Glomerular visceral epithelial cell (primary cell): ENCODE data around the gene ARHGAP26.

Source experiments
- DNase-seq: peaks from one replicate; pipeline ENCODE4 v3.0.0-alpha.2; 2016; ENCODE audit errors: extremely low spot score

The ARHGAP26 gene

DNA sequence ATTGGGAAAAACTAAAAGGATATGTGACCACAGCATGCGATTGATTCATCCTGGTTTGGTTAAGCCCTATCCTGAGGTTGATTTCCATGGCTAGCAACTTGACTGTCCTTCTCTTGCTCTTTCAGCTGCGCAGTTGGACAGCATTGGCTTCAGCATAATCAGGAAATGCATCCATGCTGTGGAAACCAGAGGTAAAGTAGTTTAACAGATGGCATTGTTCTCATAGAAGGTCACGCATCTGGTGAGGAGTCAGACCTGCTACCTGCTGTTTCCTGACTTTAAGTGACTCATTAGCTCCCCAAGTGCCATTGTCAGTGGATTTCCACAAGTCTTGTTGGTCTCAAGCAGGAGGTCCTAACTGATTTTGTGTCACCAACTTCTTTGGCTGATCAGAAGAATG, 266.9 kb downstream of the ARHGAP26 start:
- DNase-seq: peak; percentile 18

DNA sequence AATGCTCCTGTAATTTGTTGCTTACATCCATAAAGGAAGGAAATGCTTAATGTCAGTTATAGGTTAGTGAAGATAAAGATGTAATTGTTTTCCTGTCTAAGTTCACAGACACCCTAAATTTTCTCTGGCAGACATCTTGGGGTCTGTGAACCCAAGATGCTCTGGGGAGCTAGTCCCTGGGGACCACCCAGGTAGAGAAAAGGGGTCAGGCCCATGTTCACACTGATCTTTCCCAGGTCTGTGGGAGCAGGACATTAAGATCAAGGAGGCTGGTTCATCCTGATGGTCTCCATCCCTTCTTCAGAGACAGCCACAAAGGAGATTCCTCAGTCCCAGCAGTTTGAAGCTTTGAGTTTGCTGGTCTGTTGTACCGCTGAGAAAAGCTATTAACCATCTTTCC, 267.5 kb downstream of the ARHGAP26 start:
- no peak for DNase-seq

DNA sequence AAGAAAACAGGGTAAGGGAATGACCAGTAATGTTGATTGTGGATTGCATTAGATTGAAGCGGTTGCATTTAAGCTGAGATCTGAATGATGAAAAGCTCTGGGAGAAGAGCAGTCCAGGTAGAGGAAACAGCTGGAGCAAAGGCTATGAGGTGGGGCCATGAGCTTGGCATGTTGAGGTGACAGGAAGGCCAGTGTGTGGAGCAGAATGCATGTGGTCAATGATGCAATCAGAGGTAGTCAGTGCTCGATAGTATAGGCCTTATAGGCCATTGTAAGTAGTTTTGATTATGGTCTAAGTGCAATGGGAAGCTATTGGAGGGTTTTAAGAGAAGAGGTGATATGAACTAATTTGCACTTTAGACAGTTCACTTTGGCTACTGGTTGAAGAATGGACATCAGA, 270.4 kb downstream of the ARHGAP26 start:
- DNase-seq: no peak

DNA sequence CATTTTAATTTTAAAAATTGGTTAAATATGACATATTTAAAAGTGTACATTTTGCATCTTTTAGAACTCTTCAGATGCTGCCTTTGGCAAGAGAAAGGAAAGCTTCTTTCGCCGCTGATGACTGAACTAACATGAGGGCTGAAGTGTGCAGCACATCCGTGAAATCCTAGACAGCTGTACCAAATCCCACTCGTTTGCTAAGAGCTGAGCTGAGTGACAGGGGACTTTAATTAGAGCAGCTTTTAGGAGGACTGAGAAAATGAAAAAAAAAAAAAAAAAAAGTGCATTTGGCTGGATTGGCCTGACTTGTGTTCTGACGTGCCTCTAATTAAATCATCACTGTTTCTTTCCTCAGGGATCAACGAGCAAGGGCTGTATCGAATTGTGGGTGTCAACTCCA, 271.3 kb downstream of the ARHGAP26 start:
- no peak for DNase-seq

DNA sequence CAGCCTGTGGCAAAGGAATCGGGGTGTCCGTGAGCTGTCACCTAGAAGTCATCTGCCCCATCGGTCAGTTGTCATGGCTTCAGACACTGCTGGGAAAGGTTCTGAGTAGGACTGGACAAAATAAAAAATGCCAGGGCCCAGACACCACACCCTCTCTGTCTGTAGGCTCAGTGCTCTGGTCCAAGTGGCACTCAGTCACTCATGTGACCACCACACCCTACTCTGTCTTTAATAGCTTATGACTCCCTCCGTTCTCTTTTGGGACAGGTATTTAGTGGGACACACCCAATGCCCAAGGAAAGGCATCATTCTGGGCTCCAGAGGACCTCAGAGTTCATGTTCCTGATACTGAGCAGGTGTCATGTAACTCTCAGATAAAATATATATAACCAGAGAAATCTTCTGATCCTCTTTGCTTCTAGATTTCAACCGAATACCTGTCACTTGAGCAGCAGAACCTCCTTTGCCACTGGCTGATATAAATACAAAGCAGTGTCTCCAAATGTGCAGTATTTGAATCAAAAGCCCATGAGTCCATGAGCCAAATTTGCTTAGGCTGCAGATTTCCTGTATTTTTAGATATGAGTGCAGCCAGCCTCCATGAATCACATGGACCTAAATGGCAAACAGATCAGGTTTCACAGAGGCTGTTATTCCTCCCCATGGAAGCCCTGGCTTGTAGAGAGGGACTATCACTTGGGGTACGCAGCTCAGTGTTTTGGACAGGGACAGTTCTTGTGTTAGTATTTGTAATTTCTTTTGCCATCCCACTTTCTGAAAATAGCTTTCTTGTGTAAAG, 272.0 kb downstream of the ARHGAP26 start:
- no peak for DNase-seq

DNA sequence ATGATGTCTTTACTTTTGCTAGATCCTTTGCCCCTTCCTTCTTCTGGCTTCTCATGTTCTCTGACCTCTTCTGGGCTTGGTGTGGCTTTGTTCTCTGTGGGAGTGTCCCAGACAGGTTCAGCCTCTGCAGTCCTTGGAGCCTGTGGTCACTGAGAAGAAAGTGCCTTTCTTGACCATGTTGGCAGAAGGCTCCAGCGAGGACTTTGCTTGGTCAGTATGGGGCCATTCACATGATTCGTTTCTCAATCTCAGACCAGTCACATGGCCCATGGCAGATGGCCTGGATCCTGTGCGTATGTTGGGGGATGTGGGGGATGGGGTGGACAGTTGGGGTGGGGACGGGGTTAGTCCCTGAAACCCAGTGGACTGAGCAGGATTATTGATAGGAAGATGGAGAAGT, 274.1 kb downstream of the ARHGAP26 start:
- DNase-seq: no peak

DNA sequence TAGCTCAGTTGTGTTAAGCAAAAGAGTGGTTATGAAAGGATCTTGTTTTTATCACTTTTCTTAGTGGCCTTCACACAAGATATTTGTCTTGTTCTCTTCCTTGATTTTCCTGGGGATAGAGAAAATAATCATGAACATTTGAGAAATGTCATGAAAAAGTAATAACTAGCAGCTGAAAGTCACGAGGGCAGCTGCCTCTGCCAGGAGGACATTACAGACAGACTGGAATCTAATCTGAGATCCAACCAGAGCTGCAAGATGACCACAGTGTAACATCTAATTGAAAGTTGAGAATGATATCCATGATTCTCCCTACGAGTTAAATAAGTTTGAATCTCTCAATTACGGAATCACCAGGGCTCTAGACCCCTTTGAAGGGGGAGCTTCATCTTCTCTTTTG, 274.9 kb downstream of the ARHGAP26 start:
- DNase-seq: no peak

DNA sequence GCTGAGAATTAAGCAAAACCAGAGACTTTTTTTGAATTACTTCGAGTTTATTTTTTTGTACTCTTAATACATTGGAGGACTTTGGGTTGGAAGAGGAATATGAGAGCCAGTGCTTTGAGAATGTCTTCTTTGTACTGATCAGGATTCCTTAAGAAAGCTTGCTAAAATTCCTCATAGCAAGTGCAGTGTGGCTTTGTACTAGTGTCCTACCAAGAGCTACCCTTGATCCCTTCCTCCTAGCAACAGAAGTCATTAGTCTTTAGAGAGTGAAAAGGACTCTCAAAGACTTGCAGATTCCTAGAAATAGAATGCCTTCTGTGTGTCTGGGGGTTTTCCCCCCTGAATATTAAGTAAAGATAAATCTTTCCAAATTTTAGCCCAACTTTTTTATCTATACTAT, 276.1 kb downstream of the ARHGAP26 start:
- DNase-seq: no peak

DNA sequence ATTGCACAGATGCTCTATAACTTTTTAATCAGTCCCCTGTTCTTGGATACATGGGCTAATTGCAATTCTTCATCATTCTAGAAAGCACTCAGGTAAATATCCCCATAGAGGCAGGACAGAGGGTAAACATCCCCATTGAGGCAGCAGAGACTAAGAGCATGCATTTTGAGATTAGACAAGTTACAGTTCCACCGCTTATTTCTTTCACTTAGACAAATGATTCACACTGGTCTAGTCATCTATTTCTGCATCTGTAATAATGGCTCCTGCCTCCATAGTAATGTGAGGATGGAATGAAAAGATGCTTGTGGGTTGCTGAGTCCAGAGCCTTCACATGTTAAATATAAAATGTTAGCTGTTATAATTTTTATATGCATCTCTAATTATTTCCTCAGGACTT, 276.9 kb downstream of the ARHGAP26 start:
- no peak for DNase-seq

DNA sequence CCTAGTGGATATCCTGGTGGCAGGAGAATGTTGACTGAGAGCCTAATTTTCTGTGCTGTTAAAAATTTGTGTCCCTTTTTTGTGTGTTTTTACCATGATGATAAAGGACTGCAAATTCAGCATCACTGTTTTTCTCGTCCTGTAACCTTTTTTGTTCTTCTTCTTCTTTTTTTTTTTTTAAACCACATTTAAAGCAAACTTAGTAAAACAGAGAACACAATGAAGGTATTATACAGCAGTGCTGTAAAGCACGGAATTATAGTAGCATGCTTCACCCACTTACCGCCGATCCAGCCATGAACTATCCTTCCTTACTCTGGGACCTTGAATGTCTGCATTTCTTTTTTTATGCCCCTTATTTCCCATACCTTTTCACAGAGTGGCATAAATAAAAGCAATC, 280.0 kb downstream of the ARHGAP26 start:
- DNase-seq: no peak

DNA sequence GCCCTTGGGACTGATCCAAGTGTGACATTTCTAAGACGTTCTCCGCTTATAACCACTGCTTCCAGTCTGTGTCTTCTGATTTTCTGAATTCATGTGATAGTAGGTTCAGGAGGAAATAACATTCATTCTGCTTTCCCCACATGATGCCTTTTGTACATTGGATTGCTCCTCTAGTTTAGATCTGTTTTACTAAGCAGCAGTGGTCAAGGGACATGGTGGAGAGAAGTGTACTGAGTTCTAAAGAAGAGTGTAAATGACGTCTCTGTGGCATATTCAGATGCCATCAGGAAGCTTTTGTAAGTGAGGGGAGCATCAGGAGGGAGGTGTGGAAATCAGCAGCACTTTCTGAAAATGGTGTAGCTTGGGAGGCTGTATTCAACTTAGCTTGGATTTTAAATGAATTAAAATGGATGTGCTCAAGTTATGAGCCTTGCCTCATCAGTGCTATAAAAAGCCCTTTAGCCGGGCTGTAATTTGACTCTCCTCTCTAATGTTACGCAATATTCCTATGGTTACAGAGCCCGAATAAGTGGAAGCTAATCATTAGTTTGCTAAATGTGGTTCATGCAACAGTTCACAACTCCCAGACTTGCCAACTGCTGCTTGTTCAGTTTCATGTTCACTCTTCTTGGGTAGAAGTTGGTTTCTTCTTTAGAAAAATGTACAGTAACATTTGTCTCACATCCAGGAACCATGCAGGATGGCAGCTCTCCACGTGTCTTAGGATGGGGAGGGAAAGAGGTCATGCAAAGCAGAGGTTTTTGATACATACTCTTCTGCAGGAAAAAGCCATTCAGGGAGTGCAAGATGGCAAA, 281.3 kb downstream of the ARHGAP26 start:
- DNase-seq: peak; percentile 80

DNA sequence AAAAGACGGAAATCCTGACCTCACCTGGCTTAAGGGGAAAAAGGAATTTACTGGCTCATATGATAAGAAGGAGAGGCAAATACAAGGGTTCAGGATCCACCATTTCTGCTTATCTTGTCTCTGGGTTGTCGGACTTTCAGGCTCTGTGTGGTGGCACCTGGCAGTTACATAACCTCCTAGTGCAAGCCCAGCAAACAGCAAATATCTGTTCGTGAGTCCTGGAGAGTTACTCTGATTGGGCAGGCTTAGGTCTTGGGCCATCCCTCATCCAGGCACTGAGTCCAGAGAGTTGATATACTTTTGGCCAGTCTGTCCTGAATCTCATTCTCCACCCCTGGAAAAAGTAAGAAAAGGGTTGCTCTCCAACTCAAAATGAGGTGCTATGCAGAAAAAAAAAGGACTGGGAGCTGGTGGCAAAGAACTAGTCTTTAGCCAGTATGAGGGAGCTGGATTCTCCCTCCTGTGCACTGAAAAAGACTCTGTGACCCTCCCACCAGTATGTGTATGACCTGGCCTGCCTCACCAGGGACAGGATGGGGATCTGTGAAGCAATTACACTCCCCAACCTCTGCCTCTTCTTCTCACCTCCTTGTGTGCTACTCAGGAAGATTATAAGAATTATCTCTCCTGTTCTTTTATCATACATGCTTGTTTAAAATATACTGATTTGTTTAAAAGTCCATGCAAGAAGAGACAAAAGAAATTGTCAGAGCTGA, 282.9 kb downstream of the ARHGAP26 start:
- no peak for DNase-seq

DNA sequence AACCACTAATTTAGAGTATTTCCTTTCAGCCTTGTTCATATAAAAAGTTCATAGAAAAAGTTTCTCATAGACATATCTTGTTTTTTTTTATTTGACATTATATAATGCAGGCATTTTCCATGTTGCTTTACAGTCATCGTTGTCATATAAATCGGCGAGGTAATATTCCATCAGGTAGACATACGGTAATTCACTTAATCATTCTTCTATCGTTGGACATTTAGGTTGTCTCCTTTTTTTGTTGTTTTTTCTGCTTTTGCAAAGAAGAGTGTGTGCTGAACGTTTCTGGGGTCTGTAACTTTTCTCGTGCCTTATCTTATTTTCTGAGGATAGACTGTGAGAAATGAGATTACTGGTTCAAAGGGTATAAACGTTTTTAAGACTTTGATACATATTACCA, 283.6 kb downstream of the ARHGAP26 start:
- DNase-seq: no peak

DNA sequence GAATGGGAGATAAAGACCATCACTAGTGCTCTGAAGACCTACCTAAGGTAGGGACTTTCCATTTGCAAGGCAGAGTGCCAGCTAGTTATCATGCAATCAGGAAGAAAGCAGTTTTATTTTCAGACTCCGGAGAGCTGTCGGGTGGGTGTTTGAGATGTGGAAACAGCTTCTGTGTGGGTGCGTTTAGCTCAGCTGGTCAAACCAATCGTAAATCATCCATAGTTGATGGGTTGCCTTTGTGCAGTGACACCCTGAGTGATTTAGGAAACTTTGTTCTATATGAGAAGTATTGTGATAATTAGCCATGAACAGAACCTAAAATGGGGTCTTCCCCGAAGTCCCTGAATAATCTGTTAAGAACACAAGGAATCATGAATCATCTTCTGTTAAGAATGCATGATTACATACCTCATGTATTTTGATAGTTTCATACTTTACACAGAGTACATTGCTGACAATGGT, 284.3 kb downstream of the ARHGAP26 start:
- DNase-seq: peak; percentile 61

DNA sequence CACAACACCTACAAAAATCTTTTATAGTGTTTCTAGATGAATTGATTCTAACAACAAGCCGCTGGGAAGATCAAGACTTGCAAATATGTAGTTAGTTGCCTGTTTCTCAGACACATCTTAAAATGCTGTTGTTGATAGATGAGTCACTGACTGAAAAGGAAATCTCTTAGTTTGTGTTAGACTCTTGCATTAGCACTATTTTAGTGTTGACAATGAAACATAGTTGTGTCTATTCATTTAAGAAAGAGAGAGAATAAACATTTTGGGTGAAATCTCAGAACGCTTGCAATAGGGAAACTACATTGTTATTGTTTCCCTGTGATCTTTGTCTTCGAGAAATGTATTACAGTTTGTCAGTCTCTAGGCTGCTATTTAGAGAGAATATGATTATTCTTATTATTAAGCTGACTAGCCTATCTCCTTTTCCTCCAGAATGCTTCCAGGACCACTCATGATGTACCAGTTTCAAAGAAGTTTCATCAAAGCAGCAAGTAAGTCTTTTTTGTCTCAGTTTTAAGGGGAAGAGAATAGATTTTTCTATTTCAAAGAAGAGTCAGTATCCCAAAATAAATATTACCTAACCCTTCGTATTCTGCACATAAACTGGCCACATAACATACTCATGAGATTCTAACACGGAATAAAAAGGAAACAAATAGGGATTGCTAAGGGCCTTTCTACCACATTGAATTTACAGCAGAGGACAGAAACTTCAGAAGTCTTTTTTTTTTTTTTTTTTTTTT, 285.6 kb downstream of the ARHGAP26 start:
- no peak for DNase-seq

DNA sequence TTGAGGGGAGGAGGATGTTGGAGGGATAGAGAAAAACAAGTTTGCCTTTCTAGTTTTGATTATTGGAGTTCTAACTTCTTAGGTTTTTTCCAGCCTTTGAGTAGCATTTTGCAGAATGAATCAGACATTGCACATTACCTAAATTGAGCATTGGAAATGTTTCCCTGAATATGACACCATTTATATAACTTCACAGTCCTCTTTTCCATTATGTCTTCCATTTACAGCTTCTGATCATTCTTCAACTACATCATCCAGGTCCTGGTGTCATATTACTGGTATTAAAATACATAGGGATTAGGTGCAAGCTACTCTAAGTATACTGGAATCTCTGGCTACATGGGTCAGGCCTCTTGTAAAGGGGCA, 286.1 kb downstream of the ARHGAP26 start:
- no peak for DNase-seq

DNA sequence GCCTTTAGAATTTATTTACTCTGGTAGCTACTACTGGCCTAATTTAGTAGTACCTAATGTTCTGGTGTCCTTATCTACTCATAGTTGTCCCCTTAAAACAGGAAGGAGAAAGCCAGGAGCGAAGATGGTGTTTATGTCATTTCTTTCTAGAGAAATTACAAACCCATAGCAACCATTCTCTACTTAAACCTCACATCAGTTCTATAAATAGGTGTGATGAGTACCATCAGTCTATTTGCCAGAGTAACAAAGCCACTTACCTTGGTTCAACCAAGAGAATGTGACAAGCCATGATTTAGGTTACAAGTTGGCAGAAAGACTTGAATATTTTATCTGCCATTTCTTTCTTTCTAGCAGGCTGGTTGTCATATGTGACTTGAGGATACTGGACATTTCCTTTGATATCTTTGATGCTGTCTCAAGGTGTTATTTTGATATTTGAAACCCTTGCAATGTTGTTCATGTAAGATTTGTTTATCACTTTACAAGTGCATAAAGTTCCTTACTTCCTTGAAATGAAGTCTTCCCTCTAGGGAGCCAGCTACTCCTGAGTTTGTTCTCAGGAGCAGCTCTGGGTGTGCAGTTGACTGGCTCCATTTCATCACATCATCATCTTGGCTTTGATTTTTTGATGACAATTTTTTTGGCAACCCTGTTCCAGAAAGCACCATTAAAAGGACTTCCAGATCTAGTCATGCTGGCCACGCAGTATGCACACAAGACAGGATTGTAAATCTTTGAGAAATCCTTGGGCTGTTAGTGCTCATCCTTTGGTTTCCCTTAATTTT, 286.8 kb downstream of the ARHGAP26 start:
- DNase-seq: no peak

DNA sequence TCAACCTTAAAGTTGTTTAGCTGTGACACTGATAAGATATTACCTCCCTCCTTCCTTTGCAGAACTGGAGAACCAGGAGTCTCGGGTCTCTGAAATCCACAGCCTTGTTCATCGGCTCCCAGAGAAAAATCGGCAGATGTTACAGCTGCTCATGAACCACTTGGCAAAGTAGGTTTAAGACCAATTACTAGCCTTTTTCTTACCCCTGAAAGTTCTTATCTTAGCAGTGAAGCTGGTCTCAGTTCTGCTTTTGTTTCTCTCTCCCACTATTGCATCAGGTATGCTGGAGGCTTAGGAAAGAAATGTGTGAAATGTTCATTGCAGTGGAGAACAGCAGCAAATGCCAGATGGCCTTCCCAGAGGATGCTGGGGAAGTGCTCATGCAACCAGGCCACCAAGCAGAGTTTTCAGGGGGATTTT, 287.4 kb downstream of the ARHGAP26 start:
- DNase-seq: no peak

DNA sequence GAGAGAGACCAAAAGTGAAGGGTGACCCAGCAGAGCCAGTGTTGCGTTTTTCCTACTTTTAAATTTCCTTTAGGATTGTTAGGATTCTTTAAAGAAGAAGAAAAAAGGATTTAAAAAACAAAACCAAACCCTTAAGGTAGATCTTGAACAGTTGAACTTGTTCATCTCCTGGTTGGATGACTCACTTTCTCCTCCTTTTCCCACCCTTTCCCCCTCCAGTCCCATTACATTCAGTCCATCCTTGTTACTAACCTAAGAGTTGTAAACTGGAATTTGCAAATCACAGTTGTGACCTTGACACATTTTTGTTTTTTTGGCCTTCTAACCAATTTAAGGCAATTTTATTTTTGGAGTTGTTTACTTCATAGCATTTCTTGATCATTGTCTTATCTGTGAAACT, 289.2 kb downstream of the ARHGAP26 start:
- no peak for DNase-seq

DNA sequence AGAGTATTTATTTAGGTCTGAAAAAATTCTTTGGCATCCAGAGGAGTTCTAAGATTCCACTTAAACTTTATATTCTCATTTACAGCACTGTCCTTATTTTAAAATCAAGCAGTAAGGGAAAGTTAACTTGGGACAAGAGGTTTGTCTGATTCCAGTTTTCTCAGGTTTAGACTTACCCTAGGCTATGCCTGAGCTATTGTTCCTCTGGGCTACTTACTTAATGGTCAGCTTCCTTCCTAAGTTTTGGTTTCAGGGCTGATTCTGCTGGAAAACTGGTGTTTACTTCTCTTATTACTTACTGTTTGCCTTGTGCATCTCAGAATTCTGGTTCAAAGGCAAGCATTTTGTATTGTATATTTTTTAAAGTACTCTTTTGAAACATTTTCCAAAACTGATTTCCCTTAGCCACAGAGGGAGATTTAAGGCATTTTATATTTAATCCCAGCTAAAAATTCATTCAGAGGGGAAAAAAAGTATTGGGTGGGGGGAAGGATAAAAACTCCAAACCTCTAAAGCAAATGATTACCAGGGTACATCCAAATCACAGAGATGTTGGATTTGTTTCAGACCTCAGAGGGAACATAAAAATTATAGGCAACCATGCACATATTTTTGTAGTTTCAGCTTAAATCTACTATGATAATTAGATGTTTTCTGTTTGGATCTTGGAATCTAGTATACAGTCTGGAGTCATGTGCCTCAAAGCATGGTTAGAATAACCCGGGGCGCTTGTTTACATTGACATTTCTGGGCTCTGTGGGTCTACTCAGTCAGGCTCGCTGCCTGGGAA, 290.0 kb downstream of the ARHGAP26 start:
- DNase-seq: no peak
